Epithelial cell of prostate (primary cell): ENCODE measurements around the gene FAM13B.
"Not testable (repeated sequence)": the region's sequence is repeated elsewhere in the genome, so short reads cannot be mapped to it uniquely, and the experiment has no call there.

Experiments used
- DNase-seq: peaks from one replicate; pipeline ENCODE4 v3.0.0-alpha.2; 2011; ENCODE audit warnings: low read depth, low spot score
- H3K27ac ChIP-seq: fragments of 450-650 bp; 2 replicates; pipeline ENCODE4 v1.5.1; 2017; ENCODE audit warnings: mild to moderate bottlenecking

Gene FAM13B

GRCh38 chr5:138032572-138033385 lies at the start of gene FAM13B:
FAM13B (minus strand) TSS chr5:138033079; CDS start chr5:138019111, 13,968 bp downstream.
- no peak for DNase-seq
- H3K27ac ChIP-seq: peak within 1 kb of the TSS; percentile 97

- no peak overlapping the region for H3K27ac ChIP-seq
- DNase-seq: no peak
Observed at GRCh38 chr5:138082033-138082432, 49.2 kb upstream of the FAM13B start.

- H3K27ac ChIP-seq: no peak overlapping the region
- DNase-seq: no peak
Observed at GRCh38 chr5:138078006-138078643, 45.2 kb upstream of the FAM13B start.

DNA sequence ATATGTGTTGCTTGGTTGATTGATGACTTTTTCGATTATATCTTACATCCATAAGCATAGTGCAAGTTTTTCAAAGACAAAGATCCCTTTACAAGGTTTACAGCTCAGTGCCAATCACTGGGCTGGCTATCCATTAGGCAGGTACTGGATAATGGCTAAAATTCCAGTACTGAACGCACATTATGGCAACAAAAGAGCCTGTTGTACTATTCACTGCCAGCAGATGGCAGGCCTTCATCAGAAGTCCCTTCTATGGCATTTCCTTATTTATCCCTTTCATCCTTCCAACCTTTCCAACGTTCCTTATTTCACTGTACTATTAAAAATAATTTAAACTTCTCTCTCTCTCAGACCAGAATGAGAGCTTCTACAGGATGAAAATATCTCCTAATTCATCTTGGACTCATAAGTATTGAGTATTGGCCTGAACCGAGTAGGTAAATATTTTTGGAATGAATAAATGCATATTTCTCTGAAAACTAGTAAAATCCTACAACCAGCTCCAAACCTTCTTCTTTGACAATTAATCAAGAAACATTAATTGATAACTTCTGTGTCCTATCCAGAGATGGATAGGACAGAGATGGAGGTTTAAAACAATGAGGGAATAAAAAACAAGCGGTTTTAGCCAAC lies 44.3 kb upstream of the FAM13B start:
- DNase-seq: no peak
- no peak overlapping the region for H3K27ac ChIP-seq

GRCh38 chr5:138070026-138070425 lies 37.1 kb upstream of the FAM13B start:
- DNase-seq: not testable (repeated sequence)

GRCh38 chr5:138068742-138069600 lies 36.1 kb upstream of the FAM13B start:
- no peak overlapping the region for H3K27ac ChIP-seq
- no peak for DNase-seq

More at GRCh38 chr5:138070026-138070425, 37.1 kb upstream of the FAM13B start:
- not testable (repeated sequence) for H3K27ac ChIP-seq

DNA sequence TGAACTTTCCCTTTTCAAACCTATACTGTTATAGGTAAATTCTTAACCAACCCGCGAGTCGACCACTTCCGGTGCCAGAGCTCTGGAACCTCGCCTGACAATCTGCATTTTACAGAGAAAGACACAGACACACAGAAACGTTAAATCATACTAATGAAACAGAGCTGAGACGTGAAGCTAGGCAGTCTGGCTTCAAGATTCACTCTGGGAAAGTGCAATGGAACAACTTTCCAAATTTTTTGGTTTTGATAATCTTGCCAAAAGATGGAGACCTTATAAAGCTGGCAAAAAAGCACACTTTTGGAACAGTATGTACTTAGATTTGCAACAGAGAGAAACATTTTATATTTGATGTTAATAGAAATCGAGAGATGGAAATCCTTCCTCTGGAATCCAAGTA lies 35.1 kb upstream of the FAM13B start:
- DNase-seq: no peak
- no peak overlapping the region for H3K27ac ChIP-seq

GRCh38 chr5:138065102-138065501 lies 32.2 kb upstream of the FAM13B start:
- no peak overlapping the region for H3K27ac ChIP-seq
- no peak for DNase-seq

- no peak for DNase-seq
- no peak overlapping the region for H3K27ac ChIP-seq
Observed at GRCh38 chr5:138064526-138064925, 31.6 kb upstream of the FAM13B start.

DNA sequence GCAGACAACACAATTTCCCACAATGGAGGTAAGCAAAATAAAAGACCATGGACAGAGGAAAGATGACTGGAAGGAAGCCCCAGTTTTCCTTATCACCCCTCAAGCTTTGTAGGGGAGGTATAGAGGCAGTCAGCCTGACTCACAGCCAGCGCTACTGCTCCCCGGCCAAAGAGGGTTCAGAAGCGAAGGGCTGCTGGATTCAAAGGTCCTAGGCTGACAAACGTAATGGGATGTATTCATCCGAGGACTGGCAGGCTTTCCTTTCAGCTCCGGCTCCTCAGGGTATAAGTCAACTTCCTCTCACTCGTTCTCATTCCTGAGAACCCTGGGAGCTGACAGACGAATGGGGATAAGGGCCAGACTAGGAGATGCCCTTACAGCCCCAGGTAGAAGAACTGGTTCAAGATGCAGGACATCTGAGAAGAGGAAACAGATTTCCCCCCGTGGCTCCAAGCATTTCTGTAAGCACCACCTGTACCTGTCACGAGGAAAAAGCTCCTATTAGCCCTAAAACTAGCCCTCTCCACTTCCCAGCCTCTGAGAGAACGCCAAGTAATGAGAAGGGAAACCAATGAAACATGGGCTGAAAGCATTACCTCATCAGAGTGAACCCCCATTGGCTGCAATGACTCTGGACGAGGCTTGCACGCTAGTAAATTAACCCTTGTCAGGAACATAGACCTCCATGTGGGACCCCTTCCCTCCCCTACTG lies 22.1 kb upstream of the FAM13B start:
- DNase-seq: no peak
- no peak overlapping the region for H3K27ac ChIP-seq

DNA sequence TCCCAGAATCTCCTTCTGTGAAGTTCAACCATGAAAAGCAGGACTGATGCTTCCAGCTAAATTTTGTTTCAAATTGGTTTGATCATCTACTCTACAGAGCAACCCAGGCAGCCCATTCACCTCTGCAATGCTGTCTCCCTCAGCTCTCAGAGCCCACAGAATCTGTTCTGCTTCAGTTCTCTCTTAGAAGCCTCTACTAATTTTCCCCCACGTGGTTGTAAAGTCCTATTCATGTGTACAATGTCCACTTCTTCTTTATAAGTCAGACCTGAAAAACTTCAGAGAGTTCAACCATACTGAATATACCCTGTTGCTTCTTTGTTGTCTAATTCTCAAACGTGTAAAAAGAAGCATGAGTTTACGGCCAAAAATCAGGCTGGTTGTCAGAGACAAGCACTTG lies 21.3 kb upstream of the FAM13B start:
- H3K27ac ChIP-seq: no peak overlapping the region

DNA sequence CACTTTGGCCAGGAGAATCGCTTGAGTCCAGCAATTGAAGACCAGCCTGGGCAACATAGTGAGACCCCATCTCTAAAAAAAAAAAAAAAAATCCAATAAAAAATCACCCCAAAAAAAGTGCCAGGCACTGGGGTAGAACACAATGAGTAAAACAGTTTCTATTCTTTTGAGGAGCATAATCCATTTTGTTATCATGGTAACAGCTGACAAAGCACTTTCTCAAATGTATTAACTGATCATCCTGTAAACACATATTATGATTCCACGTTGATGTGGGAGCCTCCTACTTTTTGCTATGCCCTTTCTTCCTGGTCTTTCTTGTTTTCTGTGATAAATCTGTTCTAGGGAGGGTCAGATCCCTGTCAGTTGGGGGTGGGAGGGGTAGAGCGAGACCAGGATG lies 20.7 kb upstream of the FAM13B start:
- no peak for DNase-seq
- no peak overlapping the region for H3K27ac ChIP-seq

More for the DNA sequence above, 21.3 kb upstream of the FAM13B start:
- no peak for DNase-seq

GRCh38 chr5:138052718-138053117 lies 19.8 kb upstream of the FAM13B start:
- not testable (repeated sequence) for H3K27ac ChIP-seq

GRCh38 chr5:138051441-138052296 lies 18.8 kb upstream of the FAM13B start:
- no peak for DNase-seq
- H3K27ac ChIP-seq: no peak overlapping the region

More at GRCh38 chr5:138052718-138053117, 19.8 kb upstream of the FAM13B start:
- not testable (repeated sequence) for DNase-seq

GRCh38 chr5:138045283-138045682 lies 12.4 kb upstream of the FAM13B start:
- DNase-seq, H3K27ac ChIP-seq: not testable (repeated sequence)

DNA sequence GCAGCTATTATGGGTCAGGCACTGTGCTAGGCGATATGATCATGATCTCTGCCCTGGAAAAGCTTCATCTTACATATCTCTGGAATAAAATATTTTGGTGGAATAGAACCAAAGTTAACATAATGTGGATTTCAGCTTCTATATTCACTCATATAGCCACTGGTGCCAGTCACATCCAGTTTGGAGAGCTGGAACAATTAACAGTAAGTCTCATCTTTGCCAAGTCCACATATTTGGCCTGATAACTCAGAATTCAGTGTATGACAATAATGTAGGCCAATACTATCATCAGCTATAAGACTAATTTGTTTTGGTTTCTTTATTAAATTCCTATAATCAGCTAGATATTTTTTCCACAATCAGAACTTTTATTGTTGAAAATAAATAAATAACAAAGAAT lies 5.9 kb upstream of the FAM13B start:
- no peak for DNase-seq
- H3K27ac ChIP-seq: no peak overlapping the region

DNA sequence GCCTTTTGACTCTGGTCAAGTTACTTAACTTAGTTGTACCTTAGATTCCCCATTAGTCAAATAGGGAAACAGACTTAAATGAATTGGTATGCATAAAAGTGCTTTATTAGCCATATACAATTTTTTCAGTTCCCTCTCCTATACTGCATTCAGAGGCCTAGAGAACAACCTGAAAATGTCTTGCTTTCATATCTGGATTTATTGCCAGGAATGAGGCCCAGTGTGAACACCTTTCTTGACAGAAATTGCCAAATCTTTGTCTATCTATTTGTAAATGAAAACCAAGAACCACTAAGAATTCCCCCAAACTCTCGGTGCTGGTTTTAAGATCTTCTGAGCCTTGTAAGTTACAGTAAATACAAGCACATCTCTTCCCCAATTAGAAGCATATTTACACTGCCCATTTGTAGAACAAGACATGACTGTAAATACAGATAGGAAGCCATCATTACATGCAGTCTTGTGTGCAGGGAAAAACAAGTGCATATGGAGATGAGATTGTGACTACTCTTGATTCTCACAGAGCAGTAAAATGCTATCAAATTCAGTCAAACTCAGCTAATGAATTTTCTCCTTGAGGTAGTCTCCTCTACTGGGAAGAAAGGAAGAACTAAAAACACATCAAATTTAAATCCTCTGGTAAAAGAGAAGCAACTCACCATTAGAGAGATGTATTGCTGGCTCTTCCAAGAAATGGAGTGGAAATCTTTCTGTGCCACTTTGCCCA lies 5.2 kb upstream of the FAM13B start:
- DNase-seq: no peak
- no peak overlapping the region for H3K27ac ChIP-seq

- no peak for DNase-seq
- H3K27ac ChIP-seq: no peak overlapping the region
Observed at GRCh38 chr5:138037271-138037670, 4.4 kb upstream of the FAM13B start.
